Cardiac muscle cell (in vitro differentiated cells and primary cell): ENCODE data around the gene PRKD1. TPM values are rescaled to one million over a fixed set of nuclear protein-coding genes. Genes with fewer than 3 reads are reported as not detected.

Source experiments
- DNase-seq, 2 donors: peaks; one replicate each; pipeline versions ENCODE4 v3.0.0 to v3.0.0-alpha.2; 2010 to 2017; ENCODE audit warnings: low read depth in 1 of 2, low spot score in 1 of 2
- H3K27ac ChIP-seq: fragments of 200-600 bp; sonication (generic); 2 replicates; pipeline ENCODE4 v1.5.1; 2016
- H3K27me3 ChIP-seq: fragments of 200-600 bp; sonication (generic); 2 replicates; pipeline ENCODE4 v1.6.0; 2016; ENCODE audit warnings: control low read depth
- H3K36me3 ChIP-seq: fragments of 200-600 bp; sonication (generic); 2 replicates; pipeline ENCODE4 v1.5.1; 2016; ENCODE audit warnings: control low read depth
- H3K4me1 ChIP-seq: fragments of 200-600 bp; sonication (generic); 2 replicates; pipeline ENCODE4 v1.8.1; 2017; ENCODE audit warnings: low read depth, mild to moderate bottlenecking, mixed run types
- H3K4me3 ChIP-seq: fragments of 200-600 bp; sonication (generic); 2 replicates; pipeline ENCODE4 v1.5.1; 2016; ENCODE audit warnings: mild to moderate bottlenecking
- H3K9me3 ChIP-seq: fragments of 200-600 bp; sonication (generic); 2 replicates; pipeline ENCODE4 v1.5.1; 2017; ENCODE audit warnings: low read depth, mild to moderate bottlenecking, control low read depth
- CTCF ChIP-seq: IDR thresholded peaks from 2 replicates; pipeline ENCODE4 v1.5.1; 2012; ENCODE audit warnings: low read depth, mild to moderate bottlenecking, low read length
- polyA plus RNA-seq: library from polyadenylated mRNA; unstranded; fragments of >200 nt; fragmentation: Nextera tagmentation; extraction: Ambion mirVana; gene quantifications from 2 replicates; pipeline ENCODE4 v1.2.1, GENCODE V29; 2016
- total RNA-seq: library from RNA; depleted of rRNA; stranded (reverse); fragments of >200 nt; gene quantifications from 2 replicates; pipeline ENCODE4 v1.2.3, GENCODE V29; 2016

The PRKD1 gene
- total and polyA plus RNA-seq, 2 experiments from 2014 or later: 15.2 to 15.7 TPM

- DNase-seq: peak in 1 of 2 donors; percentile 82
- no peak for TF ChIP-seq CTCF
- Histone ChIP-seq H3K4me3 (no peak overlapping the region), H3K27ac (no peak overlapping the region), H3K4me1 (no peaks in the 10 kb centered on the region), H3K9me3 (peaks cover 2% of the 10 kb centered on the region), H3K27me3 (no peaks in the 10 kb centered on the region), H3K36me3 (peaks cover 4% of the 10 kb centered on the region)
Observed at GRCh38 chr14:29663281-29663801, 264.3 kb downstream of the PRKD1 start.

GRCh38 chr14:29654901-29655550 is 272.6 kb downstream of the PRKD1 start:
- Histone ChIP-seq H3K27ac (peak overlapping the region; percentile 18), H3K9me3 (peaks cover 2% of the 10 kb centered on the region)

GRCh38 chr14:29653303-29653702 is 274.3 kb downstream of the PRKD1 start:
- Histone ChIP-seq H3K36me3 (no peaks in the 10 kb centered on the region), H3K9me3 (no peaks in the 10 kb centered on the region), H3K27ac (no peak overlapping the region), H3K4me3 (no peak overlapping the region), H3K27me3 (no peaks in the 10 kb centered on the region), H3K4me1 (no peaks in the 10 kb centered on the region)
- DNase-seq: no peak
- TF ChIP-seq CTCF: no peak

More at GRCh38 chr14:29654901-29655550, 272.6 kb downstream of the PRKD1 start:
- peak in 1 of 2 donors; percentile 77 for DNase-seq
- Histone ChIP-seq H3K27me3 (no peaks in the 10 kb centered on the region), H3K4me3 (no peak overlapping the region), H3K36me3 (no peaks in the 10 kb centered on the region), H3K4me1 (no peaks in the 10 kb centered on the region)
- TF ChIP-seq CTCF: no peak

- no peak for TF ChIP-seq CTCF
- H3K36me3 ChIP-seq: no peaks in the 10 kb centered on the region
- H3K4me3 ChIP-seq: no peak overlapping the region
- no peaks in the 10 kb centered on the region for H3K27me3 ChIP-seq
- peak overlapping the region; percentile 5 for H3K27ac ChIP-seq
- peak in 1 of 2 donors; percentile 47 for DNase-seq
- no peaks in the 10 kb centered on the region for H3K9me3 ChIP-seq
- H3K4me1 ChIP-seq: no peaks in the 10 kb centered on the region
Observed at GRCh38 chr14:29652571-29652970, 275.1 kb downstream of the PRKD1 start.

GRCh38 chr14:29650554-29651269 is 276.9 kb downstream of the PRKD1 start:
- peak overlapping the region; percentile 7 for H3K27ac ChIP-seq
- H3K36me3 ChIP-seq: no peaks in the 10 kb centered on the region
- H3K27me3 ChIP-seq: no peaks in the 10 kb centered on the region
- H3K4me1 ChIP-seq: no peaks in the 10 kb centered on the region
- H3K4me3 ChIP-seq: no peak overlapping the region
- no peak for TF ChIP-seq CTCF
- DNase-seq: peak in 1 of 2 donors; percentile 61
- no peaks in the 10 kb centered on the region for H3K9me3 ChIP-seq
